ENCODE measurements around the gene CCDC88A. TPM values are rescaled to one million over a fixed set of nuclear protein-coding genes. Genes with fewer than 3 reads are reported as not detected.

Gene CCDC88A
- total and polyA plus RNA-seq, 7 donors: 5.4 to 72.8 (median 33.8) TPM

- 79 to 83% methylated on average over 12 of the region's 12 CpGs for WGBS, 2 donors
- H3K4me1 ChIP-seq: no peaks in the 10 kb centered on the region
- no peaks in the 10 kb centered on the region for H3K9me3 ChIP-seq
- no peak for TF ChIP-seq POLR2A (IDR thresholded peaks at IDR 0.05)
- TF ChIP-seq CTCF (IDR thresholded peaks at IDR 0.05): no peak
- no peak for TF ChIP-seq EP300 (IDR thresholded peaks at IDR 0.05)
- TF ChIP-seq POLR2AphosphoS5 (IDR thresholded peaks at IDR 0.05): no peak
- H3K4me3 ChIP-seq: no peak overlapping the region
- no peak for DNase-seq
- no peak overlapping the region for H3K27ac ChIP-seq
- H3K27me3 ChIP-seq: no peaks in the 10 kb centered on the region
- intact Hi-C loops (cut with DNase I): no loop called here
- H3K36me3 ChIP-seq: peaks cover 0 to 13% (median 3%) of the 10 kb centered on the region in 4 donors
Observed at GRCh38 chr2:55408918-55409868, 10.5 kb downstream of the CCDC88A start.

- intact Hi-C loops (cut with DNase I): no loop called here
- Histone ChIP-seq H3K9me3 (no peaks in the 10 kb centered on the region), H3K27ac (no peak overlapping the region), H3K36me3 (peaks cover 0 to 13% (median 3%) of the 10 kb centered on the region in 4 donors), H3K27me3 (no peaks in the 10 kb centered on the region), H3K4me3 (no peak overlapping the region), H3K4me1 (no peaks in the 10 kb centered on the region)
- WGBS, 2 donors: 64 to 76% methylated on average over 5 of the region's 5 CpGs
- no peak for DNase-seq
- no peak for TF ChIP-seq POLR2AphosphoS5 (IDR thresholded peaks at IDR 0.05)
- TF ChIP-seq EP300 (IDR thresholded peaks at IDR 0.05): no peak
- TF ChIP-seq POLR2A (IDR thresholded peaks at IDR 0.05): no peak
- no peak for TF ChIP-seq CTCF (IDR thresholded peaks at IDR 0.05)
Observed at GRCh38 chr2:55408098-55408882, 11.4 kb downstream of the CCDC88A start.

- no peaks in the 10 kb centered on the region for H3K9me3 ChIP-seq
- H3K36me3 ChIP-seq: peaks cover 0 to 7% (median 3%) of the 10 kb centered on the region in 4 donors
- intact Hi-C loops (cut with DNase I): no loop called here
- H3K4me3 ChIP-seq: no peak overlapping the region
- H3K27ac ChIP-seq: no peak overlapping the region
- H3K4me1 ChIP-seq: no peaks in the 10 kb centered on the region
- H3K27me3 ChIP-seq: no peaks in the 10 kb centered on the region
- WGBS, 2 donors: 91 to 93% methylated on average over 2 of the region's 2 CpGs
- TF ChIP-seq POLR2A (IDR thresholded peaks at IDR 0.05) (no peak), EP300 (IDR thresholded peaks at IDR 0.05) (no peak), POLR2AphosphoS5 (IDR thresholded peaks at IDR 0.05) (no peak), CTCF (IDR thresholded peaks at IDR 0.05) (no peak)
- no peak for DNase-seq
Observed at GRCh38 chr2:55405116-55405515, 14.5 kb downstream of the CCDC88A start.

- TF ChIP-seq CTCF (IDR thresholded peaks at IDR 0.05): no peak
- TF ChIP-seq EP300 (IDR thresholded peaks at IDR 0.05): no peak
- TF ChIP-seq POLR2A (IDR thresholded peaks at IDR 0.05): no peak
- no peak for TF ChIP-seq POLR2AphosphoS5 (IDR thresholded peaks at IDR 0.05)
- WGBS, 2 donors: 81 to 88% methylated on average over 4 of the region's 4 CpGs
- H3K36me3 ChIP-seq: peaks cover 0 to 7% (median 3%) of the 10 kb centered on the region in 4 donors
- H3K27me3 ChIP-seq: no peaks in the 10 kb centered on the region
- no peak for DNase-seq
- H3K4me1 ChIP-seq: no peaks in the 10 kb centered on the region
- intact Hi-C loops (cut with DNase I): no loop called here
- no peaks in the 10 kb centered on the region for H3K9me3 ChIP-seq
- H3K27ac ChIP-seq: no peak overlapping the region
- no peak overlapping the region for H3K4me3 ChIP-seq
Observed at GRCh38 chr2:55403256-55403998, 16.2 kb downstream of the CCDC88A start.
